22Rv1 (cell line): Measurements from ENCODE around the gene FYN.

ENCODE experiments used
- ZFX ChIP-seq: fragments of 450-650 bp; IDR thresholded peaks from 2 replicates; pipeline ENCODE4 v1.6.1; 2017; ENCODE audit warnings: antibody characterized with exemption, borderline replicate concordance
- TF ChIP-seq, protein P1 (sequence below): fragments of 450-650 bp; IDR thresholded peaks from 2 replicates; pipeline ENCODE4 v1.5.1; 2017; ENCODE audit warnings: mild to moderate bottlenecking

DNA sequence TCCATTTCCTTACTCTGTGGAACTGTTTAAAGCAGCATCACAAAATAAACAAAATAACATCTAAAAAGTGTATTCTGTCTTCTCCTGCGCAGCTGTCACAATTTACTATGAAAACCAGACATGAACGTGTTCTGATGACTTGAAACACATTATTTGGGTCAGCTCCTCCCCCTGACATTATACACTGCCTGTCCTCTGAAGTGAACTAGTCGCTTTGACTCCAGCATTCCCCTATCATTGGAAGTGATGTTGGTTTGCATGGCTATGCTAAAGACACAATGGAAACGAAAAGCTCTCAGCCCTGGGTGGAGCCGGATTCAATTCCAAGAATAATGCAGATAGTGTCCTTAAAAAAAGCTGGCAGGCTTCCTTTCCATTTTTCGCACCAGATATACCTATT lies 125.9 kb downstream of the FYN start:
- TF ChIP-seq, protein P1, sequence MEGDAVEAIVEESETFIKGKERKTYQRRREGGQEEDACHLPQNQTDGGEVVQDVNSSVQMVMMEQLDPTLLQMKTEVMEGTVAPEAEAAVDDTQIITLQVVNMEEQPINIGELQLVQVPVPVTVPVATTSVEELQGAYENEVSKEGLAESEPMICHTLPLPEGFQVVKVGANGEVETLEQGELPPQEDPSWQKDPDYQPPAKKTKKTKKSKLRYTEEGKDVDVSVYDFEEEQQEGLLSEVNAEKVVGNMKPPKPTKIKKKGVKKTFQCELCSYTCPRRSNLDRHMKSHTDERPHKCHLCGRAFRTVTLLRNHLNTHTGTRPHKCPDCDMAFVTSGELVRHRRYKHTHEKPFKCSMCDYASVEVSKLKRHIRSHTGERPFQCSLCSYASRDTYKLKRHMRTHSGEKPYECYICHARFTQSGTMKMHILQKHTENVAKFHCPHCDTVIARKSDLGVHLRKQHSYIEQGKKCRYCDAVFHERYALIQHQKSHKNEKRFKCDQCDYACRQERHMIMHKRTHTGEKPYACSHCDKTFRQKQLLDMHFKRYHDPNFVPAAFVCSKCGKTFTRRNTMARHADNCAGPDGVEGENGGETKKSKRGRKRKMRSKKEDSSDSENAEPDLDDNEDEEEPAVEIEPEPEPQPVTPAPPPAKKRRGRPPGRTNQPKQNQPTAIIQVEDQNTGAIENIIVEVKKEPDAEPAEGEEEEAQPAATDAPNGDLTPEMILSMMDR: no peak
- TF ChIP-seq ZFX: no peak
